B cell (primary cell): ENCODE data around the gene SMURF1. TPM values are rescaled to one million over a fixed set of nuclear protein-coding genes. Genes with fewer than 3 reads are reported as not detected.

Experiments used
- ATAC-seq: fragments of 200-7000 bp; cut with Tn5 transposase; one replicate; pipeline ENCODE4 v1.10.0; 2021; ENCODE audit warnings: low read depth, mild to moderate bottlenecking, moderate number of reproducible peaks, moderate library complexity
- CTCF ChIA-PET: fragments of 350-600 bp; sonication (Branson Sonifier 250); formaldehyde crosslinking; loops from one replicate; lab custom pipeline; 2021; ENCODE audit warnings: antibody characterized with exemption, inconsistent platforms; lab: Charles Lee
- POLR2A ChIA-PET: fragments of 350-600 bp; sonication (Branson Sonifier 250); formaldehyde crosslinking; loops from one replicate; lab custom pipeline; 2021; ENCODE audit warnings: antibody characterized with exemption; lab: Charles Lee
- DNase-seq: peaks from one replicate; pipeline ENCODE4 v3.0.0; 2013
- H2AFZ ChIP-seq: 2 replicates; pipeline ENCODE4 v1.6.1; 2012; ENCODE audit warnings: mild to moderate bottlenecking, low read depth, low read length; ENCODE audit not compliant: insufficient read depth, poor library complexity, severe bottlenecking
- H3K27ac ChIP-seq, 2 donors: 1 replicate in 1 of 2; 2 replicates in 1 of 2; pipeline ENCODE4 v1.5.1; 2012 to 2013; ENCODE audit warnings: low read length in 2 of 2, mild to moderate bottlenecking in 2 of 2, moderate library complexity in 1 of 2
- H3K27me3 ChIP-seq, 4 experiments: fragments of 200-600 bp in 1 of 4; sonication (generic) in 1 of 4; replicated peaks in 1 of 4; 1 replicate in 2 of 4; 2 replicates in 2 of 4; pipeline versions ENCODE4 v1.6.1 to v1.7.0; 2013 to 2016; ENCODE audit warnings: low read length in 3 of 4, mild to moderate bottlenecking in 2 of 4, mixed read lengths in 1 of 4, moderate library complexity in 1 of 4; ENCODE audit not compliant: insufficient read depth in 4 of 4, control insufficient read depth in 3 of 4; ENCODE audit errors: control extremely low read depth in 1 of 4
- H3K36me3 ChIP-seq, 2 experiments: replicated peaks in 1 of 2; 1 replicate in 1 of 2; 2 replicates in 1 of 2; pipeline versions ENCODE4 v1.6.1 to v1.7.1; 2013; ENCODE audit warnings: low read length in 1 of 2; ENCODE audit not compliant: insufficient read depth in 2 of 2, control insufficient read depth in 1 of 2; ENCODE audit errors: control extremely low read depth in 1 of 2, extremely low read depth in 1 of 2
- H3K4me1 ChIP-seq, 2 donors: fragments of 200-600 bp in 1 of 2; sonication (generic) in 1 of 2; 1 replicate in 1 of 2; 2 replicates in 1 of 2; pipeline versions ENCODE4 v1.5.1 to v1.6.1; 2013 to 2017; ENCODE audit warnings: low read length in 2 of 2; ENCODE audit not compliant: control insufficient read depth in 2 of 2, insufficient read depth in 2 of 2
- H3K4me2 ChIP-seq: replicated peaks from 2 replicates; pipeline ENCODE3; 2012; ENCODE audit warnings: mild to moderate bottlenecking, low read depth, low read length; ENCODE audit not compliant: poor library complexity, severe bottlenecking
- H3K4me3 ChIP-seq, 5 experiments: fragments of 200-600 bp in 1 of 5; sonication (generic) in 1 of 5; 1 replicate in 3 of 5; 2 replicates in 2 of 5; pipeline versions ENCODE4 v1.5.1 to v1.7.0; 2011 to 2016; ENCODE audit warnings: low read length in 4 of 5, mild to moderate bottlenecking in 4 of 5, low read depth in 2 of 5, control low read depth in 1 of 5, moderate library complexity in 1 of 5; ENCODE audit not compliant: insufficient read depth in 1 of 5; ENCODE audit errors: control extremely low read depth in 1 of 5, extremely low read depth in 1 of 5
- H3K79me2 ChIP-seq: fragments of 200-600 bp; sonication (generic); one replicate; pipeline ENCODE4 v1.6.0; 2016; ENCODE audit warnings: low read length; ENCODE audit not compliant: control insufficient read depth, insufficient read depth
- H3K9ac ChIP-seq: fragments of 200-600 bp; sonication (generic); 2 replicates; pipeline ENCODE4 v1.6.1; 2017; ENCODE audit warnings: mild to moderate bottlenecking, low read length, moderate library complexity
- H3K9me3 ChIP-seq, 3 donors: one replicate each; pipeline versions ENCODE4 v1.6.1 to v1.7.1; 2013; ENCODE audit warnings: low read length in 2 of 3; ENCODE audit not compliant: control insufficient read depth in 2 of 3, insufficient read depth in 1 of 3; ENCODE audit errors: control extremely low read depth in 1 of 3
- H4K20me1 ChIP-seq: 2 replicates; pipeline ENCODE4 v1.6.0; 2012; ENCODE audit warnings: mild to moderate bottlenecking, low read length; ENCODE audit not compliant: insufficient read depth, control insufficient read depth, poor library complexity, severe bottlenecking
- H3K27ac Mint-ChIP-seq: one replicate; pipeline ENCODE4 v1.8.0; 2021; ENCODE audit warnings: mixed read lengths
- H3K27me3 Mint-ChIP-seq: one replicate; pipeline ENCODE4 v1.8.0; 2021; ENCODE audit warnings: mixed read lengths
- H3K4me1 Mint-ChIP-seq: one replicate; pipeline ENCODE4 v1.8.0; 2021; ENCODE audit warnings: mixed read lengths
- H3K4me3 Mint-ChIP-seq: one replicate; pipeline ENCODE4 v1.8.0; 2021; ENCODE audit warnings: mixed read lengths
- H3K9me3 Mint-ChIP-seq: one replicate; pipeline ENCODE4 v1.8.0; 2022; ENCODE audit warnings: mixed read lengths; ENCODE audit not compliant: insufficient read depth
- CTCF ChIP-seq: fragments of 200-600 bp; IDR thresholded peaks from one replicate; pipeline ENCODE4 v1.8.0; 2022; ENCODE audit warnings: antibody characterized with exemption, mild to moderate bottlenecking
- EZH2 ChIP-seq: IDR thresholded peaks from 2 replicates; pipeline ENCODE4 v1.6.1; 2012; ENCODE audit warnings: borderline replicate concordance, low read depth, mild to moderate bottlenecking, moderate library complexity, low read length; ENCODE audit not compliant: insufficient read depth, poor library complexity, severe bottlenecking
- WGBS: methylation state at CpG from one replicate; pipeline ENCODE4 v1.1.5; 2013; ENCODE audit warnings: missing lambda C conversion rate; ENCODE audit not compliant: insufficient coverage; 5-methylcytosine and 5-hydroxymethylcytosine counted together
- intact Hi-C: fragments of 100-400 bp; cut with micrococcal nuclease; formaldehyde crosslinking; loops from one replicate; pipeline ENCODE4 v1.10.0; 2022
- polyA plus RNA-seq: library from polyadenylated mRNA; depleted of rRNA; stranded (reverse); fragments of >200 nt; gene quantifications from 2 replicates; pipeline ENCODE4 v1.2.3, GENCODE V29; 2012
- total RNA-seq, 2 donors: library from RNA; stranded (reverse); fragments of 120-200 nt in 1 of 2; gene quantifications; 1 replicate in 1 of 2; 2 replicates in 1 of 2; pipeline versions ENCODE4 v1.2.3 to v1.2.4, GENCODE V29; 2013 to 2022

SMURF1 gene
- total and polyA plus RNA-seq, 2 donors (not counting 1 experiment from before 2014, with no cell fraction given), result 7.5 to 28.6 TPM

- H3K27me3 ChIP-seq, result peaks cover 0 to 7% (median 3%) of the 10 kb centered on the region in 4 experiments
- H3K27ac ChIP-seq, result no peak overlapping the region
- no peaks in the 10 kb centered on the region for H4K20me1 ChIP-seq
- Mint-ChIP-seq H3K27me3 (peaks cover 18% of the 10 kb centered on the region), H3K4me3 (no peak overlapping the region), H3K9me3 (peaks cover 4% of the 10 kb centered on the region), H3K4me1 (no peaks in the 10 kb centered on the region), H3K27ac (no peak overlapping the region)
- DNase-seq (no peak), ATAC-seq (no peak)
- no peak overlapping the region for H3K4me3 ChIP-seq
- no peak overlapping the region for H3K9ac ChIP-seq
- TF ChIP-seq CTCF (no peak), EZH2 (no peak)
- intact Hi-C loops, result no loop called here
- H3K4me1 ChIP-seq, result no peaks in the 10 kb centered on the region
- no peaks in the 10 kb centered on the region for H3K36me3 ChIP-seq
- no peaks in the 10 kb centered on the region for H3K79me2 ChIP-seq
- ChIA-PET POLR2A (no interaction called here), CTCF (no interaction called here)
- WGBS, result 65% methylated on average over 4 of the region's 5 CpGs
- H2AFZ ChIP-seq, result no peak overlapping the region
- H3K9me3 ChIP-seq, result peaks cover 0 to 8% (median 7%) of the 10 kb centered on the region in 3 donors
- H3K4me2 ChIP-seq, result no peak overlapping the region
These were observed 48.1 kb upstream of the SMURF1 start for GRCh38 chr7:99191869-99192596.

- Mint-ChIP-seq H3K4me1 (no peaks in the 10 kb centered on the region), H3K27me3 (peaks cover 18% of the 10 kb centered on the region), H3K27ac (no peak overlapping the region), H3K9me3 (peaks cover 4% of the 10 kb centered on the region), H3K4me3 (no peak overlapping the region)
- no peak for TF ChIP-seq CTCF
- TF ChIP-seq EZH2, result no peak
- no peak overlapping the region for H2AFZ ChIP-seq
- no peaks in the 10 kb centered on the region for H3K36me3 ChIP-seq
- intact Hi-C loops, result no loop called here
- DNase-seq (no peak), ATAC-seq (no peak)
- ChIA-PET CTCF (no interaction called here), POLR2A (interaction anchor here (0.7 kb wide), 1 partner anchor 261 kb away, joined by 4 read pairs; no protein-coding TSS in a partner anchor)
- H3K27ac ChIP-seq, result no peak overlapping the region
- no peaks in the 10 kb centered on the region for H3K4me1 ChIP-seq
- H3K27me3 ChIP-seq, result peaks cover 0 to 7% (median 3%) of the 10 kb centered on the region in 4 experiments
- H3K4me2 ChIP-seq, result no peak overlapping the region
- 56% methylated on average over 7 of the region's 7 CpGs for WGBS
- H3K9me3 ChIP-seq, result peaks cover 0 to 3% (median 0%) of the 10 kb centered on the region in 3 donors
- H4K20me1 ChIP-seq, result no peaks in the 10 kb centered on the region
- H3K4me3 ChIP-seq, result no peak overlapping the region
- no peak overlapping the region for H3K9ac ChIP-seq
- no peaks in the 10 kb centered on the region for H3K79me2 ChIP-seq
These were observed 46.6 kb upstream of the SMURF1 start for GRCh38 chr7:99190359-99191009.
